Astrocyte (in vitro differentiated cells and primary cell): Measurements from ENCODE around the gene MFSD1. TPM values are rescaled to one million over a fixed set of nuclear protein-coding genes. Genes with fewer than 3 reads are reported as not detected.

Experiments used
- DNase-seq: peaks from one replicate; pipeline ENCODE4 v3.0.0-alpha.2; 2010; ENCODE audit warnings: low read depth
- FAIRE-seq: peaks from 2 replicates; lab custom pipeline; 2011; peaks lifted over from hg19 to GRCh38; lab: Jason Lieb, UNC
- H2AFZ ChIP-seq: 2 replicates; pipeline ENCODE4 v1.6.0; 2012; ENCODE audit warnings: low read depth, low read length, inconsistent platforms
- H3K27ac ChIP-seq: 2 replicates; pipeline ENCODE4 v1.5.1; 2011; ENCODE audit warnings: low read depth, low read length, inconsistent platforms
- H3K27me3 ChIP-seq: 2 replicates; pipeline ENCODE4 v1.6.0; 2011; ENCODE audit warnings: low read length, inconsistent platforms; ENCODE audit not compliant: insufficient read depth
- H3K36me3 ChIP-seq: 2 replicates; pipeline ENCODE4 v1.5.1; 2011; ENCODE audit warnings: low read length, inconsistent platforms; ENCODE audit not compliant: insufficient read depth
- H3K4me1 ChIP-seq: 2 replicates; pipeline ENCODE4 v1.5.1; 2011; ENCODE audit warnings: low read length, inconsistent platforms; ENCODE audit not compliant: insufficient read depth
- H3K4me2 ChIP-seq: 2 replicates; pipeline ENCODE4 v1.6.0; 2012; ENCODE audit warnings: low read length, inconsistent platforms
- H3K4me3 ChIP-seq: 2 replicates; pipeline ENCODE4 v1.5.1; 2011; ENCODE audit warnings: low read depth, mild to moderate bottlenecking, low read length, inconsistent platforms; ENCODE audit not compliant: insufficient read depth
- H3K79me2 ChIP-seq: 2 replicates; pipeline ENCODE4 v1.6.0; 2012; ENCODE audit warnings: mild to moderate bottlenecking, low read length, inconsistent platforms; ENCODE audit not compliant: insufficient read depth
- H3K9ac ChIP-seq: 2 replicates; pipeline ENCODE4 v1.6.0; 2012; ENCODE audit warnings: mild to moderate bottlenecking, low read length, inconsistent platforms
- H3K9me3 ChIP-seq: 2 replicates; pipeline ENCODE4 v1.5.1; 2012; ENCODE audit warnings: low read depth, mild to moderate bottlenecking, low read length, inconsistent platforms; ENCODE audit not compliant: insufficient read depth
- H4K20me1 ChIP-seq: 2 replicates; pipeline ENCODE4 v1.6.0; 2012; ENCODE audit warnings: low read length, inconsistent platforms; ENCODE audit not compliant: insufficient read depth
- H3K27ac Mint-ChIP-seq: one replicate; pipeline ENCODE4 v1.8.0; 2021; ENCODE audit warnings: mild to moderate bottlenecking, mixed read lengths; ENCODE audit not compliant: unreplicated experiment
- H3K27me3 Mint-ChIP-seq: one replicate; pipeline ENCODE4 v1.8.0; 2021; ENCODE audit warnings: low read depth, mixed read lengths; ENCODE audit not compliant: unreplicated experiment
- H3K36me3 Mint-ChIP-seq: one replicate; pipeline ENCODE4 v1.8.0; 2021; ENCODE audit warnings: low read depth, mixed read lengths; ENCODE audit not compliant: unreplicated experiment
- H3K4me1 Mint-ChIP-seq: one replicate; pipeline ENCODE4 v1.8.0; 2021; ENCODE audit warnings: low read depth, mixed read lengths; ENCODE audit not compliant: unreplicated experiment
- H3K4me3 Mint-ChIP-seq: one replicate; pipeline ENCODE4 v1.8.0; 2021; ENCODE audit warnings: mild to moderate bottlenecking, moderate library complexity, mixed read lengths; ENCODE audit not compliant: unreplicated experiment
- H3K9me3 Mint-ChIP-seq: one replicate; pipeline ENCODE4 v1.8.0; 2021; ENCODE audit warnings: mild to moderate bottlenecking, mixed read lengths; ENCODE audit not compliant: unreplicated experiment
- CTCF ChIP-seq: IDR thresholded peaks from 2 replicates; pipeline ENCODE4 v1.5.1; 2011; ENCODE audit warnings: low read depth, mild to moderate bottlenecking, inconsistent platforms, low read length, moderate library complexity; ENCODE audit not compliant: insufficient read depth
- EZH2 ChIP-seq: IDR thresholded peaks from 2 replicates; pipeline ENCODE4 v1.6.1; 2012; ENCODE audit warnings: mild to moderate bottlenecking, low read length, inconsistent platforms; ENCODE audit not compliant: insufficient read depth
- total RNA-seq: library from RNA; stranded (reverse); gene quantifications from 2 replicates; pipeline ENCODE4 v1.2.1, GENCODE V29; 2021

The MFSD1 gene
- total RNA-seq, 1 donor from 2014 or later, result 62.2 TPM

GRCh38 chr3:158845765-158846350 is 44.0 kb downstream of the MFSD1 start:
- H3K9me3 ChIP-seq, result no peaks in the 10 kb centered on the region
- H3K9ac ChIP-seq, result no peak overlapping the region
- Mint-ChIP-seq H3K4me1 (no peaks in the 10 kb centered on the region), H3K4me3 (no peak overlapping the region), H3K9me3 (no peaks in the 10 kb centered on the region), H3K27me3 (peaks cover 11% of the 10 kb centered on the region), H3K27ac (no peak overlapping the region), H3K36me3 (no peaks in the 10 kb centered on the region)
- H3K27me3 ChIP-seq, result peaks cover 3% of the 10 kb centered on the region
- no peaks in the 10 kb centered on the region for H3K79me2 ChIP-seq
- no peak overlapping the region for H2AFZ ChIP-seq
- DNase-seq, result peak; percentile 10
- FAIRE-seq, result no peak
- no peak overlapping the region for H3K27ac ChIP-seq
- H4K20me1 ChIP-seq, result no peaks in the 10 kb centered on the region
- H3K4me2 ChIP-seq, result no peak overlapping the region
- no peaks in the 10 kb centered on the region for H3K4me1 ChIP-seq
- no peak overlapping the region for H3K4me3 ChIP-seq
- TF ChIP-seq CTCF, result peak; percentile 57
- no peak for TF ChIP-seq EZH2
- no peaks in the 10 kb centered on the region for H3K36me3 ChIP-seq

GRCh38 chr3:158846803-158847451 is 45.1 kb downstream of the MFSD1 start:
- Histone ChIP-seq H3K4me1 (no peaks in the 10 kb centered on the region), H3K36me3 (no peaks in the 10 kb centered on the region), H4K20me1 (no peaks in the 10 kb centered on the region), H3K27me3 (peaks cover 3% of the 10 kb centered on the region), H3K4me3 (no peak overlapping the region), H3K9ac (no peak overlapping the region), H3K9me3 (no peaks in the 10 kb centered on the region), H3K79me2 (no peaks in the 10 kb centered on the region), H3K4me2 (no peak overlapping the region), H3K27ac (no peak overlapping the region), H2AFZ (no peak overlapping the region)
- no peak for DNase-seq
- Mint-ChIP-seq H3K36me3 (no peaks in the 10 kb centered on the region), H3K4me3 (no peak overlapping the region), H3K27me3 (peaks cover 11% of the 10 kb centered on the region), H3K9me3 (no peaks in the 10 kb centered on the region), H3K27ac (no peak overlapping the region), H3K4me1 (no peaks in the 10 kb centered on the region)
- FAIRE-seq, result no peak
- TF ChIP-seq CTCF, result no peak
- no peak for TF ChIP-seq EZH2

GRCh38 chr3:158847452-158847821 is 45.6 kb downstream of the MFSD1 start:
- peaks cover 11% of the 10 kb centered on the region for H3K27me3 Mint-ChIP-seq

More at GRCh38 chr3:158847452-158847821, 45.6 kb downstream of the MFSD1 start:
- Histone ChIP-seq H3K27ac (no peak overlapping the region), H3K27me3 (peaks cover 3% of the 10 kb centered on the region), H3K4me2 (no peak overlapping the region), H3K9ac (no peak overlapping the region), H3K4me1 (no peaks in the 10 kb centered on the region), H3K9me3 (no peaks in the 10 kb centered on the region), H2AFZ (no peak overlapping the region), H4K20me1 (no peaks in the 10 kb centered on the region), H3K4me3 (no peak overlapping the region), H3K79me2 (no peaks in the 10 kb centered on the region), H3K36me3 (no peaks in the 10 kb centered on the region)
- TF ChIP-seq CTCF (no peak), EZH2 (no peak)
- H3K4me3 Mint-ChIP-seq, result no peak overlapping the region
- H3K4me1 Mint-ChIP-seq, result no peaks in the 10 kb centered on the region
- H3K27ac Mint-ChIP-seq, result no peak overlapping the region
- FAIRE-seq (no peak), DNase-seq (peak; percentile 19)
- H3K36me3 Mint-ChIP-seq, result no peaks in the 10 kb centered on the region
- H3K9me3 Mint-ChIP-seq, result no peaks in the 10 kb centered on the region
